GM18907 (cell line): ENCODE measurements around the gene PPME1.
"Not testable (repeated sequence)": the region's sequence is repeated elsewhere in the genome, so short reads cannot be mapped to it uniquely, and the experiment has no call there.

ENCODE experiments used
- ATAC-seq: cut with Tn5 transposase; IDR thresholded peaks from one replicate; pipeline ENCODE4 v1.9.1; 2021; ENCODE audit warnings: mild to moderate bottlenecking, moderate library complexity; ENCODE audit not compliant: unreplicated experiment

PPME1 gene

GRCh38 chr11:74170694-74171629, at the start of gene PPME1, which contains the start of gene C2CD3:
TSS of gene PPME1 (plus strand) at chr11:74171289. CDS start at chr11:74171422, 133 bp downstream.
TSS of gene C2CD3 (minus strand) at chr11:74171002. CDS start at chr11:74170792, 210 bp downstream.
- ATAC-seq: peak; percentile 94

GRCh38 chr11:74121804-74122203, 49.3 kb upstream of the PPME1 start:
- no peak for ATAC-seq

- ATAC-seq: no peak
Measured at GRCh38 chr11:74123008-74123448, 48.1 kb upstream of the PPME1 start.

GRCh38 chr11:74129121-74129520, 42.0 kb upstream of the PPME1 start:
- ATAC-seq: not testable (repeated sequence)

GRCh38 chr11:74132833-74133232, 38.3 kb upstream of the PPME1 start:
- ATAC-seq: no peak

- ATAC-seq: no peak
Measured at GRCh38 chr11:74133436-74133835, 37.7 kb upstream of the PPME1 start.

GRCh38 chr11:74134661-74135060, 36.4 kb upstream of the PPME1 start:
- ATAC-seq: no peak

- no peak for ATAC-seq
Measured at GRCh38 chr11:74135127-74135840, 35.8 kb upstream of the PPME1 start.

- ATAC-seq: no peak
Measured at GRCh38 chr11:74138021-74138420, 33.1 kb upstream of the PPME1 start.

- no peak for ATAC-seq
Measured at GRCh38 chr11:74138572-74138971, 32.5 kb upstream of the PPME1 start.

GRCh38 chr11:74139151-74139918, 31.8 kb upstream of the PPME1 start:
- no peak for ATAC-seq

GRCh38 chr11:74139919-74140431, 31.1 kb upstream of the PPME1 start:
- not testable (repeated sequence) for ATAC-seq

- no peak for ATAC-seq
Measured at GRCh38 chr11:74141241-74141695, 29.8 kb upstream of the PPME1 start.

GRCh38 chr11:74141908-74142307, 29.2 kb upstream of the PPME1 start:
- ATAC-seq: no peak

GRCh38 chr11:74142624-74143023, 28.5 kb upstream of the PPME1 start:
- no peak for ATAC-seq

GRCh38 chr11:74144592-74144991, 26.5 kb upstream of the PPME1 start:
- ATAC-seq: no peak

- no peak for ATAC-seq
Measured at GRCh38 chr11:74147199-74147929, 23.7 kb upstream of the PPME1 start.

- ATAC-seq: no peak
Measured at GRCh38 chr11:74153224-74153623, 17.9 kb upstream of the PPME1 start.

GRCh38 chr11:74154620-74155281, 16.3 kb upstream of the PPME1 start:
- no peak for ATAC-seq
